Measurements from ENCODE around the gene ESF1.

Gene ESF1

GRCh38 chr20:13677241-13677640, 107.5 kb downstream of the ESF1 start:
- H3K27ac ChIP-seq: no peak overlapping the region
- no peak for TF ChIP-seq ZFX (IDR thresholded peaks at IDR 0.05; ENCODE audit: borderline replicate concordance)
- TF ChIP-seq CTCF (IDR thresholded peaks at IDR 0.05): no peak

DNA sequence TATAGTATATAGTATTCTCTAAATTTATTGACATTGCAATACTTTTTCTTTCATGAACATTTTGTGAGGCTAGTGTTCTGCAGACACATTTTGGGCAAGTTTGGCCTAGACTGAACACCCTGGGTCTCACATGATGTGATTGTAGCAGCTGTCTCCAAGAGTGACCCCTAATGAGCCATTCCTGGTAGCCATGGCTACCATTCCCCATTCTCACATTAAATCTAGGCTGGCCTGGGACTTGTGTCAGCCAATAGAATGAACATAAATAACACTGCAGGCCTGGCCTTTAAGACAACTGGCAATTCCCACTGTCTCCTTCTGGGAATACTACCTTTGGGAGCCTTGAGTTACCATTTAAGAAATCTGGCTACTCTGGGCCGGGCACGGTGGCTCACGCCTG, 108.0 kb downstream of the ESF1 start:
- no peak for TF ChIP-seq CTCF (IDR thresholded peaks at IDR 0.05)
- TF ChIP-seq ZFX (IDR thresholded peaks at IDR 0.05; ENCODE audit: borderline replicate concordance): no peak
- no peak overlapping the region for H3K27ac ChIP-seq

GRCh38 chr20:13672690-13673089, 112.0 kb downstream of the ESF1 start:
- TF ChIP-seq ZFX (IDR thresholded peaks at IDR 0.05; ENCODE audit: borderline replicate concordance) (no peak), CTCF (IDR thresholded peaks at IDR 0.05) (no peak)
- no peak overlapping the region for H3K27ac ChIP-seq

DNA sequence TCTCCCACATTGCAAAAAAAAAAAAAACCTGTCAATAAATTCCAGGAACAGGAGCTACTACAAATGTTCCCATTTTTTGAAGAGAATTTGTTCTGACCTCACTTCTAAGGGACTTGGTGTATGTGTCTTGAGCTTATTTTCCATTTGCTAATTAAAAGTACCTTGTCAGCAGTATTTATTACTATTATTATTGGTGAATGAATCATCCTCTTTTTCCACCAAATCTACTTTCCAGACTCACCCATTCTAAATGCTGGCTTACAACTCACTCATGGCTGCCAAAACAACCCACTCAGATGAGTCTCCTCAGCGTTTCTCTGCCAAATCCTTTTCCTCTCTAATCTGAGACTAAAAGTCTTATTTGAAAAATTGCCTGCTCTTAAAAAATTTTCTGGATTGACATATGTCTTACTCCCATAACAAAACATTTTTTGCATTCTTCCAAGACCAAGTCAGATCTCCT, 112.8 kb downstream of the ESF1 start:
- TF ChIP-seq ZFX (IDR thresholded peaks at IDR 0.05; ENCODE audit: borderline replicate concordance): no peak
- TF ChIP-seq CTCF (IDR thresholded peaks at IDR 0.05): no peak
- no peak overlapping the region for H3K27ac ChIP-seq

GRCh38 chr20:13671512-13671911, 113.2 kb downstream of the ESF1 start:
- no peak for TF ChIP-seq CTCF (IDR thresholded peaks at IDR 0.05)
- no peak for TF ChIP-seq ZFX (IDR thresholded peaks at IDR 0.05; ENCODE audit: borderline replicate concordance)
- no peak overlapping the region for H3K27ac ChIP-seq

DNA sequence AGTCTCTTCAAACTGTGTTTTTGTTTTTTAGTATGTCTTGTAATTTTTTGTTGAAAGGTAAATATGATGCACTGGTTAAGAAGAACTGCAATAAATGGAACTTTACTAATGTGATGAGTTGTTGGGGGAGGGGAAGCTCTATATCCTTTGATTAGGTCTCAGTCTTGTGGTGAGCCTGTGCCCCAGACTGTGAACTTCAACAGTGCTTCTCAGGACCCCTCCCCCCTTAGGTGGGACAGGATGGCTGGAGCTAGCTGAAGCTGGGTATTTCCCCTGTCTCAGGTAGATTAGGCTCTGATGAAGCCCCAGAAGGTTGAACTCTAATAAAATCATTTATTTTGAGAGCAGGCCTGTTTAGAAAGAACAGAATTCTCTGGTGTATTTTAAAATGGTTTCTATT, 114.6 kb downstream of the ESF1 start:
- H3K27ac ChIP-seq: no peak overlapping the region

More for the DNA sequence above, 114.6 kb downstream of the ESF1 start:
- no peak for TF ChIP-seq CTCF (IDR thresholded peaks at IDR 0.05)
- TF ChIP-seq ZFX (IDR thresholded peaks at IDR 0.05; ENCODE audit: borderline replicate concordance): no peak
